H4 (cell line): Measurements from ENCODE around the gene ZNF296. TPM values are rescaled to one million over a fixed set of nuclear protein-coding genes. Genes with fewer than 3 reads are reported as not detected.

Experiments
- DNase-seq: peaks from one replicate; pipeline ENCODE4 v3.0.0-alpha.2; 2015; ENCODE audit warnings: low spot score
- total RNA-seq: library from RNA; depleted of rRNA; stranded (reverse); fragments of >200 nt; shearing (Covaris generic); gene quantifications from 2 replicates; pipeline ENCODE4 v1.2.3, GENCODE V29; 2014

Gene ZNF296
- total RNA-seq, 1 experiment from 2014 or later = not detected

DNA sequence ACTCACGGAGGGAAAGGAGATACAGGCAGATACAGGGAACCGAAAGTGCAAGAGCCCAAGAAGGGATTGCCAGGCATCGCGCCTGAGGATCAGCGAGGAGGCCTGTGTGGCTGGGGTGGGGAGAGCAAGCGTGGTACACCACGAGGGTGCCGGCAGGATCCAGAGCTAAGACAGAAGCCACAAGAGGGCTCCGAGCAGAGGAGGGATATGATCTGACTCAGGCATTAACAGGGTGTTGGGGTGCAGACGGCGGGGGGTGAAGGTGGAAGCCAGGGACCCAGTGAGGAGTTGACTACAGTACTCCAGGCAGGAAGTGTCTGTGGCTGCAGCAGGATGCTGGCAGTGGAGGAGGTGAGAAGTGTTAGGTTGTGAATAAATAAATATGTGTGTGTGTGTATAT is 11.3 kb upstream of the ZNF296 start:
- DNase-seq = no peak

DNA sequence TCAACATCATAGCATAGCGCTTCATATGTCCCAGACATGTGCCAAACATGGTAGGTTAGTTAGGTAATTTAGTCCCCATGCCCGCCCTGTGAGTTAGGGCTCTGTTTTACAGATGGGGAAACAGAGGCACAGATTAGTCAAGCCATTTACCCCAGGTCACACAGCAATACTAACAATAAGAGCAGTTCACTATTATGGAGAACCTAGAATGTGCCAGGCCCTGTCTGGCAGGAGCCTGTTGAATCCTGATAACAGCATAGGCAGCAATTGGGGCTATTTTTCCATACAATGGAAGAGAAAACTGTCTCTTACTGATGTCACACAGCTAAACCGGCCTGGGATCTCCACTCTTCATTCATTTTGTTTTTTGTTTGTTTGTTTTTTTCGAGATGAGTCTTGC is 10.2 kb upstream of the ZNF296 start:
- no peak for DNase-seq

DNA sequence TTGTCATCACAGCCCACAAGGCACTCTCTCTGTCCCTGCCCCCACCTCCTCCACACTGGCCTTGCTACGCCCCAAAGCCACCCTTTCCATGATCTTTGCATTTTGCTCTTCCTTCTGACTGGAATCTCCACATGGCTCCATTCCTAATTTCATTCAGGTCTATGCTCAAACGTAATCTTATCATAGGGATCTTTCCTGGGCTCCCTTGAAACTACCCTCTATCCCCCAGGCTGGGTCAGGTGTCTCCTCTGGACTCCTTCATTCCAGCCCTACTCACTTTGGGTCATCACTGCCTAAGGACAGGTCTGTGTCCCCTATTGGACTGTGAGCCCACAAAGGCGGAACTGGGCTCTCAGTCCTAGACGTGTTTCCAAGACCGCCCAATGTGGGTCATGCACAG is 5.9 kb upstream of the ZNF296 start:
- no peak for DNase-seq

DNA sequence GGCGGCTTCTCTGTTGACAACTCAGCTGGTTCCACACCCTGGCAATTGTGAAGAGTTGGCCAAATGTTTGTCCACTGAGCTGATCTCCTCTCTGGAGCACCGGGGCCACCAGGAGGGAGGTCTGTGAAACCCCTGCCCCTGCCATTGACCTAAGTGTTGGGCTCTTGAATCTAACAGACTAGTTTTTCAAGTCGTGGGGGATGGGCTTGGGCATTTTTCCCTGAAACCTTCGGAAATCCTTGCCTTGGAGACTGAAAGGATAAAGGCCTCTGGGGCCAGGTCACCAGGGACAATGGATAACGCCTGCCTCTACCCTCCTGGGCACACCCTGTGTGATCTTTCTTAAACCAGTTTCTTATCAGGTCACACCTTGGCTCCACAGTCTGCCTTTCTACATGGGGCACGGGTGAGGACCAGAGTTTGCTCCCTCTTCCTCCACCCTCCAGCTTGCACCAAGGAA is 3.7 kb upstream of the ZNF296 start:
- no peak for DNase-seq

DNA sequence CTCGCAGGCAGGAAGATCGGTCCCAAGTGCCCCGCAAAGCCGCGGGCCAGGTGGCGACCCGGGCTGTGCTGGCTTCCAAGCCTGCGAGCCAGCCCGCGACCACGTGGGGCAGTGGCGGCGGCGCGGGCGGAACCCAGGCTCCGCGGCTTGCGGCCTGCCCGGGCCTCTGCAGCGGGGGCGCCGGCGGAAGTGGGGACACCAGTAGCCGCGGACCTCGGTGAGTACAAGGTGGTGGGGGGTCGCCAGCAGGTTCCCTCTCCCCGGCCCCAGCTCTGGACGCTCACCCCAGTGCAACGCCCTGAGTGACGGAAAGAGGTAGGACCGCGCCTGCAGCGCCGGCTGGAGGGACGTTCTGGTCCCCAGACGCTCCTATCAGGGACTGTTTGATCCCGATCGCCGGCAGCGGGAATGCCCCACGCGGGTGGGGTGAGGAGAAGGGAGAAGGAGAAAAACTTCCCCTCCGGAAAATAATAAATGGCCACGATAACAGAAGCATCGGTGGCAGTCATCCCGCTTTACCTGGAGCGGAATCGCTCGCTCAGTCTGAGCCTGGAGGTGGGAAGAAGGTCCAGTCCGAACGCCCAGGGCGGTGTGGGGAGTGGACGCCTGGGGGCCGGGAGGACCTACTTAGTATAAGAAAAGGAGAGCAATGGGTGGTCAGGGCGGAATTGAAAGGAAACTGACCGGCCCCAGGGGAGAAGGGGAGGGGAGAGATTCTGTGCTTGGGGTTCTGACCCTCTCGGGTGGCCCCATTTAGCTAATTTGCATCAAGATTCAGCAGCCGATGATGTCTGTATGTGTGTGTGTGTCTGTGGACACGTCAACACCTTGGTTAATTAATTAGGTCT is 3.0 kb upstream of the ZNF296 start, which contains the start of gene GEMIN7:
GEMIN7 (plus strand) TSS at position 198 of the 848 bp plus-strand sequence. CDS start 10,855 bp downstream, outside the sequence.
- DNase-seq = peak; percentile 25

DNA sequence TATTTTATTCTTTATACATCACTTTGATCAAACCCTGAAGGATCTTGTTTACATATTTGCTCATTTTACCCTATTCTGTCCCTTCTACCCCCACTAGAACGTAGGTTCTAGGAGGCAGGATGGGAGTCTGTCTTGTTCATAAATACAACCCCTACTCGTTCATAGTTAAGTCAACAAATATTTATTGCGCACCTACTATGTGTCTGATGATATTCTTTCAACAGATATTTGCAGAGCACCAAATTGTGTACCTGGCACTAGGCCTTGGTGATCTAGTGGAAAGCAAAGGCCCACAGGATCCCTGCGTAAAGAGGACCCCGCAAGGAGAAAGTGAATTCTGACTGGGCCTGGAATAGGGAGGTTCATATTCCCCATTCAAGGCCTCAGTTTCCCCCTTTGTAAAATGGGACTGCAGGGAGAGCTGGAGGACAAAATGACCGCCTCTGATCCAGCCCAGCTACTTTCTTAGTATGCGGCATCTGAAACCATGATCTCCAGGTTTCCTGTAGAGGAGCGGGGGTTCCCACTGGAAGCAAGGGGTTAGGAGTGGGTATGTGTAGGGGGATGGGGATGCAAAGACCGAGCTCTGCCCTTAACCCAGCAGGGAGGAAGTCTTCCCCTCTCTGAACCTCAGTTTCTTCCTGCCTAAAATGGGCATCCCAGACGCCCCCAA is 2.2 kb upstream of the ZNF296 start:
- no peak for DNase-seq

DNA sequence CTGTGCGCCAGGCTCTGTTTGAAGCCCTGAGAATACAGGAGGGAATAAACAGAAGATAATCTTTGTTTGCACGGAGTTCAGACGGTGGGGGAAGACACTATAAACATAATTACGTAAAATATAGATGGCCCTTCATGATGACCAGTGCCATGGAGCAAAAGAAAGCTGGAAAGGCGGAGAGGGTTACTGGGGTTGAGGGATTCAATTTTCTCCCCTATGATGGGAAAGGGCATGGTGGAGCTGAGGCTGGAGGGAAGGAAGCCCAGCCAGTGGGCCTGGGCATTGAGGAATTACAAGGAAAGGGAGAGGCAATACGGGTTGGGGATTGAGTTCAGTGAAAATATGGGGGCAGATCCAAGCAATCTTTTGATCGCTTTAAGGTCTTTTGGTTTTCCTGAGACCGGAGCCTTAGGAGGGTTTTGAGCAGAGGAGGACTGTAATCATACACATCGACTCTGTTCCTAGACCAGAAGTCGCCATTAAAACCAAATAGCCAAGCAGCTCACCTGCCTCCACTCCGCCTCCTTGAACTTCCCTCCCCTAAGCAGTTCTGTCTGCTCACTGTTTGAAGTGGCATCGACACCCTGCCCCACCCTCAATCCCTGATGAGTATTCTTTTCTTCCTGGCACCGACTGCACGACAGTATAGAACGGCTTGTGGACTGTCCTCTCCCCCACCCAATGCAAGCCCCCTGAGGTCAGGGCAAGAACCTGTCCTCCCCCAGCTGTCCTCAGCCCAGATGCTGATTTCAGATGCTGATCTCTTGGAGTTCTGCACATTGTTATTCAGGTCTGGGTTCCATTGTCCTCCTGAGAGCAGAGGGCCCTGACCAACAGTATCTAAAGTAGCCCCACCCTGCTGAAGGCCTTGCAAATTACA is 813 bp upstream of the ZNF296 start:
- DNase-seq = no peak

DNA sequence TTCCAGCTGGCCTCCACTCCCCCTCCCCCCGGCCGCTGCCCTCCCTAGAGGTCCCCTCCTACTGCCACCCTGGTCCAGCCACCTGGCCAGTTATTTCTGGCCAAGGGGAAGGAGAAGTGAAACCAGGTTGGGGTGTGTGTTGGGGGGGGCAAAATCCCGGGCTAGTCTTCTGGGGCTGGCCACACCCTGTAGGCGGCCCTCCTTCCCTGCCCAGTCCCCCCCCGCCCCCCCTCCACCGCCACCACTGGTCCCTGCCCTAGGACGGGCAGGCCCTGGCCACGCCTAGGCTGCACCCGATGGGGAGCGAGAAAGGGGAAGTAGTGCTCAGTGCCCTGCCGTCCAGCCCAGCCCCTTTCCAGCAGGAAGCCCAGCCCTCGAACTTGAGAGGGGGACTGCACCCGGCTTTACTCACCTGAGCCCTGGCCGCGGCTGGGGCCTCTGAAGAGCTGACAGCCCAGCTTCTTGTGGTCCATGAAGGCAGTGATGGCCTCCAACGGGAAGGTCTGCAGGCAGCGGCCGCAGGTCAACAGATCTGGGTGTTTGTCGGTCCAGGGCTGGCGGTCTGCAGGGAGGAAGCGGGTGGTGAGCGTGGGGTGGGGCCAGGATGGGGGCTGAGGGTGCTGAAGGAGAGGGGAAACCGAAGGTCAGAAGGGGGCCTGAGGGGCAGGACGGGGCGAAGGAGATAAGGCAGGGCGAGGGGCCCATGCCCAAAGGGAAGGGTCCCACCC is 813 bp downstream of the ZNF296 start:
- peak; percentile 26 for DNase-seq

DNA sequence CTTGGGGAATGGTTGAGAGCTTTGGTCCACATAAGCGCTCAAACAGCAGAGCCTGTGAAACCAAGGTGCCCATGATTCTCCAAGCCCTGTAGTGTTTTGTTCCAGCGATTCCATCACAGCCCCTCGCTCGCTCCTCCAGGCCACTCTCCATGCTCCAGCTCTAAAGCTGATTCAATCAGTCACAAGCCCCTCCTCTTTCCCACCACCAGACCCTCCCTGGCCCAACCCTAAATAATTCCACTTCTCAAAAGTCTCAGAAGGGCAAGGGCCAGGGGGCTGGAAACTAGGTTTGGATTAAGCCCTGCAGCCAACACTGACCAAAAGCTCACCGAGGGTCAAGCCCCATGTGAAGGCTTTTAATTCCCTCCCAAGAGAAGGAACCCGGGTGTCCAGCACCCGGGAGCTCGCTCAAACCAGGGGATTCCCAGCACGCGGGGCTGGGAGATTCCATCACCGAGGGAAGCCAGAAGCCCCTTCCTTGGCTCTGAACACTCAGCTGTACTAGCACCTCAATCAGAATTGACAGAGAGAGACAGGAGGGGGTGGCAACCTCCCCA is 1.5 kb downstream of the ZNF296 start:
- no peak for DNase-seq

DNA sequence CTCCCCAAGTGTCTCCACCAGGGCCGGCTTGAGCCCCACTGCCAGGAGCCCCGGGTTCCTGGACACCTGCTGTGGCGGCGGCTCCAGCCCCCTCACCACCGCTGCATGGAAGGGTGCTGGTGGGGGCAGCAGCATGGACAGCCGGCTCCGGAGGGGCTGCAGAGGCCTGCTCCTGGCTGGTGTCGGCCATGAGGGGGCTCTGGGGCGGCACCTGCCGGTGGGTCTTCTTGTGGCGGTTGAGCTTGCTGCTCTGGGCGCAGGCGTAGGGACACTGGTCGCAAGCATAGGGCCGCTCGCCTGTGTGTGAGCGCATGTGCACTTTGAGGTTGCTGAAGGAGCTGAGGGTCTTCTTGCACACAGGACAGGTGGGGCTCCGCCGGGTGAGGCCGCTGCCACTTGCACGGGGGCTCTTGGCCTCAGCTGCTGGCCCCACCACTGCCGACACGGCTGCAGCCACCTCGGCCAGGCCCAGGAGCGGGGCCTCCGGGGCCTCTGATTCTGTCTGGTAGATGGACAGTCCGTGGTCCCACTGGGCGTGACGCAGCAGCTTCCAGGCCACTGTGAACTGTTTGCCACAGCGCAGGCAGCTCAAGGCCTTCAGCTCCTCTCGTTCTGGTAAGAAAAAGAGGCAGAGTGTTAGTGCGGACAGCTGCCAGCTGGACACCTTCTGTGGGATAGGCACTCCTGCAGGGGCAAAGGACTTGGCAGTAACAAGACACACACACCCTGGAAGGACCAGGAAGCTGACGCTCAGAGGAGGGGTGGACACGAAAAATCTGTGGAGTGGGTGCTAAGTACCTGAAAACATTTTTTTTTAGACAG is 4.1 kb downstream of the ZNF296 start:
- no peak for DNase-seq

DNA sequence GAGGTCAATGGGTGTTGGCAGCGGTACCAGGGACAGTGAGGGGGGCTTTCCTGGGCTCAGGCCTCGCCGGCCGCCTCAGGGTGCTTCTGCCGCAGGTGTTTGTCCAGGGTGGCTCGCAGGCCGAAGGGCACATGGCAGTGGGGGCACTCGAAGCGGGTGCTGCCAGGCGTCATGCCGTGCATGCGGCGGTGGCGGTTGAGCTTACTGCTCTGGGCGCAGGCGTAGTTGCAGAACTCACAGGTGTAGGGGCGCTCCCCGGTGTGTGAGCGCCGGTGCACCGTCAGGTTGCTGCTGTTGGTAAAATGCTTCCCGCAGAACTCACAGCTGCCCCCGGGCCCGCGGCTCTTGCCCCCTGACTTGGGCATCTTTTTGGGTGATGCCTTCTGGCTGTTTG is 4.7 kb downstream of the ZNF296 start:
- no peak for DNase-seq

DNA sequence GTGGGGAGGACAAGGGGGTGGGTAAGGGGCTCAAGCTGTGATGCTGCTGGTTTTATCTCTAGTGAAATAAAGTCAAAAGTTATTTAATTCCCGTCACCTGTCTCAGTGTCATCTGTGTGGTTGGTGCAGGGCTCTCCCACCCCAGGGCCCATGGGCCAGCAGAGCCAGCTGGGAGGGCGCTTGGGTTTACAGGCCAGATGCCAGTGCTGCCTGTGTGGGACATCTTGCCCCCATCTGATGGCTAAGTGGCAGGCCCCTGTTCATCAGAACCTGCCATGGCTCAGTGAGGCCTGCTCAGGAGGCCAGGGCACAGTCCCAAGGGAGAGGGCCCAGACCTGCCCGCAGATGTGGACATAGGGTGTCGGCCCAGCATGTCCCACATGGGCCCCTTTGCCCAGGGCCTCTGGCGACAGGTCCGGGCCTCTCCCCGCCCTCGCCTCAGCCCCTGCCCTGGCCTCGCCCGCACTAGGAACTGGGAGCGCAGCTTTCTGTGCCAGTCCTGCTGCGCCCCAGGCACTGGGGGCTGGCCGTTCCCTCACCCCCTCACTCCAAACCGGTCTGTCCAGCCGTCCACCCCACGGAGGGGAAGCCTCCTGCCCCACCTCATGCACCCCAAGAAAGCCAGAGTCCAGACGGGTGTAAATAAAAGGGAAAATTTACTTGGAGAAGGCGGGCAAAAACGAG is 5.3 kb downstream of the ZNF296 start:
- no peak for DNase-seq

DNA sequence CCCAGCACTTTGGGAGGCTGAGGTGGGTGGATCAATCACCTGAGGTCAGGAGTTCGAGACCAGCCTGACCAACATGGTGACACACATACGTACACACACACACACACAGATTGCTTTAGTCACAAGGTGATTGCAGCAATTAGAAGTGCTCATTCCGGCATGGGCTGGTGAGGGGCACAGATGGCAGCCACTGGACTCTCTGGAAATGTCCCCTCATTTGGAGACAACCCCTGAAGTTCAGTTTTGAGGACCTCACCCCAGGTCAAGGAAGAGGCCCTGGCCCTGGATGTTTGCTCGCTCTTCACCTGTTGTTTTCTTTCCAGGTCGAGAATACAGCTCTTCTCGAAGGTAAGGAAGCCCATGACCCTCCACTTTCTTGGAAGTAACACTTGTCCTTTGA is 6.1 kb downstream of the ZNF296 start:
- no peak for DNase-seq

DNA sequence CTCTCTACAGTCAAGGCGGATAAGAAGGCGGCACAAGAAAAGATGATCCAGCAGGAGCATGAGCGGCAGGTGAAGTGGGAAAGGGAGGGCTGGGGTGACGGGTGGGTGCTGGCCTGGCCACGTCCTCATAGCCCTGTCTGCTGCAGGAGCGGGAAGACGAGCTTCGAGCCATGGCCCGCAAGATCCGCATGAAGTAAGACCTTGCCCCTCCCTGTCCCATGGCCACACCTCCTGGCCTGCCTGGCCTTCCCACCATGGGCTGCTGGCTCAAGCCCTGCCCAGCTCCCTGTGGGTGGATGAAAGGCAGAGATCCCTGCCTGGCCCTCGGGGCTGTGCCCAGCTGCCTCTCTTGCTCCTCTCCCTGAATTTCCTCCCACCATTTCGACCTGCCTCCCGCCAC is 7.2 kb downstream of the ZNF296 start:
- no peak for DNase-seq

DNA sequence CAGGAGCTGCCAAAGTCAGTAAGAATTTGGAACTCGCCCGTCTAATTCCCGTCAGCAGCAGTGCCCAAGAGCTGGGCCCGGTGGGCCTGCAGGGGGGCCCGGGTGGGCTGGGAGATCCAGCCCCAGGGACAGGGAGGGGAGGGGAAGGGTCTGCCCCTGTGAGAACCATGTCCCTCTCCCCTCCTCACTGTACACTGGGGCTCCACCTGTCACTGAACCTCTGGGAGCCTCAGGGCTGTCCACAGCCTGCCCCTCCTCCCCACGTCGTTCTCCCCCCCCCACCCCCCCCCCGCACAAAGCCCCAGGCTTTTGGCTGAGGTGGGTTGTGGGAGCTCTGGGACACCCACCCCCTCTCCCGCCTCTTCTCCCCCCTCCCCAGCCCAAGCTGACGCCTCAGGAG is 8.2 kb downstream of the ZNF296 start:
- no peak for DNase-seq

DNA sequence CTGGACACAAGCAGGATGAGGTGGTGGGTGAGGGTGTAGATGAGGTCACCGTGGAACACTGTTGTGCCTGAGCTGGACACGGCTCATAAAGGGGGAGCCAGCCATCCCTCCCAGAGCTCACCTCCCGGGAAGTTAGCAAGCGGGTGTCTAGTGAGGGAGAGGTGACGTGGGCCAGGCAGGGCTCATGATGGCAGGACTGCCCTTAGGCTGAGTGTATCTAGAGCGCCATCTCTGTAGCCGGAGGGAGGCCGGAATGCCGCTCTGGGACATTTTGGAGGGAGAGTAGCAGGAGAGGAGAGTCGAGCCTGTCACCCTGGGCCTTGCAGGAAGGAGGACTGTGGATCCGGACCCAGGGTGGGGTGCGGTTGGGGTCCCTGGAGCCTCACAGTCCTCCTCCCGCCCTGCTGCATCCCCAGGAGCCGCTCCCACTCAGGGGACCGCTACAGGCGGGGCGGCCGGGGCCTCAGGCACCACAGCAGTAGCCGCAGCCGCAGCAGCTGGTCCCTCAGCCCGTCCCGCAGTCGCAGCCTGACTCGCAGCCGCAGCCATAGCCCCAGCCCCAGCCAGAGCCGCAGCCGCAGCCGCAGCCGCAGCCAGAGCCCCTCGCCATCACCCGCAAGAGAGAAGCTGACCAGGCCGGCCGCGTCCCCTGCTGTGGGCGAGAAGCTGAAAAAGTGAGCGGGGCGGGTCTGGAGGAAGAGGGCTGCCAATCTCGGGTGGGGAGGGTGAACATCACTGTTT is 9.2 kb downstream of the ZNF296 start:
- no peak for DNase-seq

DNA sequence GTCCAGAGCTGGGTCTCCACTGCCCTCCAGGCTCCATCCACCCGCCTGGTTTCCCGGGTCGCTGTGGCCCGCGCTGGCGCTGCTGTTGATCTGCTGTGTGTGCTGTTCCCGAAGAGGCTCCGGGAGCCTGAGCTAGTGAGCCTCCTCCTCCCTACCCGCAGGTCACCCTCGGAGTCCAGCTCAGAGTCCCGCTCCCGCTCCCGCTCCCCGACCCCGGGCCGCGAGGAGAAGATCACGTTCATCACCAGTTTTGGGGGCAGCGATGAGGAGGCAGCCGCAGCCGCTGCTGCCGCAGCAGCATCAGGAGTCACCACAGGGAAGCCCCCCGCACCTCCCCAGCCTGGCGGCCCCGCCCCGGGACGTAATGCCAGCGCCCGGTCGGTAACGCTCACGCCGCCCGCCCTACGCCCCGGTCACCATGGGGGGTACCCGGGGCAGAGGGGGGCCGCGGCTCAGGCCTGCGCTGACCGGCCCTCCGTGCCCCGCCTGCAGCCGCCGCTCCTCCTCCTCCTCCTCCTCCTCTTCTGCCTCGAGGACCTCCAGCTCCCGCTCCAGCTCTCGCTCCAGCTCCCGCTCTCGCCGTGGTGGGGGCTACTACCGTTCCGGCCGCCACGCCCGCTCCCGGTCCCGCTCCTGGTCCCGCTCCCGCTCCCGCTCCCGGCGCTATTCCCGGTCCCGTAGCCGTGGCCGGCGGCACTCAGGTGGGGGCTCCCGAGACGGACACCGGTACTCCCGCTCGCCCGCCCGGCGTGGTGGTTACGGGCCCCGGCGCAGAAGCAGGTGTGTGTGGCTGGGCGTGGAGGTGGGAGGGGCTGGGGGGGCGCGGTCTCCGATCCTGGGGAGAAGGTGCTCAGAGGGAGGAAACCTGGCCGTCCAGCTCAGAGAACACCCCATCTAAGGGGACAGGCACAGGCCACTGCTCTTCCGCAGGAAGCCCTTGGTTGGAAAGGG is 12.2 kb downstream of the ZNF296 start:
- no peak for DNase-seq

DNA sequence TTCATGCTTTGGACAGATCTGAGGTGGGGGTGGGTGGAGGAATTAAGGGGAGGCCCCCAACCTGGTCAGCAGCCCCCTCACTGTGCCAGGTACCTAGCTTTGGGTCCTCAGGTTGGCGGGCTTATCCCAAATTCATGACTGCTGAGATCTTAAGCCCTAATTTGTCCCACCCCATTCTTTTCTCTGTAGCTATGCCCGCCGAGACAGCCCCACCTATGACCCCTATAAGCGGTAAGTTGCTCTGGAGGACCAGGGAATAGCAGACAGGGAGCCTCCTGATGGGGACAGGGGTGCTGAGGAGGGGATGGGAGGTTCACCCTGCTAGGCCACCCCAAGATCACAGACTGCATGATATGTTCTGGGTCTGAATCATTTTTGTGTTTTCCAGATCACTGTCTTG is 14.3 kb downstream of the ZNF296 start:
- DNase-seq = no peak
